SK-N-SH treated with all-trans-retinoic acid at 6 μM for 48 hours (cell line): ENCODE results near the gene ARID5B.

Experiments used
- ATAC-seq: fragments of 200-7000 bp; cut with Tn5 transposase; 3 replicates; pipeline ENCODE4 v1.9.1; 2020; ENCODE audit warnings: mild to moderate bottlenecking, moderate library complexity
- ARNTL ChIP-seq: fragments of 450-650 bp; formaldehyde crosslinking; IDR thresholded peaks from 2 replicates; pipeline ENCODE4 v1.5.0; 2020; ENCODE audit warnings: low read depth, mild to moderate bottlenecking, moderate library complexity, borderline replicate concordance
- BACH2 ChIP-seq: fragments of 250-450 bp; sonication (Bioruptor Pico); IDR thresholded peaks from 2 replicates; pipeline ENCODE4 v1.9.0; 2021; ENCODE audit warnings: mild to moderate bottlenecking, borderline replicate concordance
- CSDC2 ChIP-seq: fragments of 250-450 bp; sonication (Bioruptor Pico); IDR thresholded peaks from 2 replicates; pipeline ENCODE4 v1.5.0; 2020; ENCODE audit warnings: mild to moderate bottlenecking, moderate library complexity
- ESRRG ChIP-seq: fragments of 250-450 bp; sonication (Bioruptor Pico); IDR thresholded peaks from 2 replicates; pipeline ENCODE4 v1.6.1; 2021; ENCODE audit warnings: mild to moderate bottlenecking
- ISL1 ChIP-seq: fragments of 250-450 bp; sonication (Bioruptor Pico); IDR thresholded peaks from 2 replicates; pipeline ENCODE4 v2.1.2; 2022; ENCODE audit warnings: mild to moderate bottlenecking, moderate library complexity
- OSR1 ChIP-seq: fragments of 250-450 bp; sonication (Bioruptor Pico); IDR thresholded peaks from 2 replicates; pipeline ENCODE4 v1.8.0; 2022; ENCODE audit warnings: moderate library complexity, mild to moderate bottlenecking, inconsistent platforms
- RARB ChIP-seq: fragments of 250-450 bp; sonication (Bioruptor Pico); IDR thresholded peaks from 2 replicates; pipeline ENCODE4 v1.8.0; 2021; ENCODE audit warnings: mild to moderate bottlenecking, moderate library complexity
- SNAI2 ChIP-seq: fragments of 250-450 bp; sonication (Bioruptor Pico); IDR thresholded peaks from 2 replicates; pipeline ENCODE4 v1.5.0; 2020; ENCODE audit warnings: mild to moderate bottlenecking, moderate library complexity
- TCF4 ChIP-seq: fragments of 250-450 bp; sonication (Bioruptor Pico); IDR thresholded peaks from 2 replicates; pipeline ENCODE4 v1.8.0; 2021; ENCODE audit warnings: mild to moderate bottlenecking, moderate library complexity, borderline replicate concordance
- TSHZ2 ChIP-seq: fragments of 250-450 bp; sonication (Bioruptor Pico); IDR thresholded peaks from 2 replicates; pipeline ENCODE4 v1.5.0; 2020; ENCODE audit warnings: mild to moderate bottlenecking, moderate library complexity
- ZC3H10 ChIP-seq: fragments of 250-450 bp; sonication (Bioruptor Pico); IDR thresholded peaks from 2 replicates; pipeline ENCODE4 v1.5.1; 2021; ENCODE audit warnings: mild to moderate bottlenecking, moderate library complexity
- ZFP3 ChIP-seq: fragments of 250-450 bp; sonication (Bioruptor Pico); IDR thresholded peaks from 2 replicates; pipeline ENCODE4 v1.5.0; 2020; ENCODE audit warnings: mild to moderate bottlenecking, moderate library complexity
- ZFP30 ChIP-seq: fragments of 450-650 bp; formaldehyde crosslinking; IDR thresholded peaks from 2 replicates; pipeline ENCODE4 v1.5.0; 2022; ENCODE audit warnings: mild to moderate bottlenecking, moderate library complexity
- ZNF565 ChIP-seq: fragments of 450-650 bp; formaldehyde crosslinking; conservative IDR thresholded peaks from 2 replicates; pipeline ENCODE4 v1.5.0; 2020; ENCODE audit warnings: low read depth, mild to moderate bottlenecking, moderate library complexity
- ZNF70 ChIP-seq: fragments of 450-650 bp; formaldehyde crosslinking; IDR thresholded peaks from 2 replicates; pipeline ENCODE4 v1.5.0; 2020; ENCODE audit warnings: mild to moderate bottlenecking, moderate library complexity
- ZNF8 ChIP-seq: fragments of 450-650 bp; formaldehyde crosslinking; IDR thresholded peaks from 2 replicates; pipeline ENCODE4 v1.5.0; 2020; ENCODE audit warnings: mild to moderate bottlenecking, moderate library complexity
- TF ChIP-seq, protein P1 (sequence below): fragments of 250-450 bp; sonication (Bioruptor Pico); IDR thresholded peaks from 2 replicates; pipeline ENCODE4 v1.8.0; 2021; ENCODE audit warnings: low read depth, mild to moderate bottlenecking, moderate library complexity, borderline replicate concordance
- TF ChIP-seq, protein P2 (sequence below): fragments of 250-450 bp; sonication (Bioruptor Pico); IDR thresholded peaks from 2 replicates; pipeline ENCODE4 v1.5.1; 2021; ENCODE audit warnings: mild to moderate bottlenecking, moderate library complexity
- TF ChIP-seq, protein P3 (sequence below): fragments of 250-450 bp; sonication (Bioruptor Pico); IDR thresholded peaks from 2 replicates; pipeline ENCODE4 v1.8.0; 2020; ENCODE audit warnings: mild to moderate bottlenecking, moderate library complexity, borderline replicate concordance

ARID5B gene

DNA sequence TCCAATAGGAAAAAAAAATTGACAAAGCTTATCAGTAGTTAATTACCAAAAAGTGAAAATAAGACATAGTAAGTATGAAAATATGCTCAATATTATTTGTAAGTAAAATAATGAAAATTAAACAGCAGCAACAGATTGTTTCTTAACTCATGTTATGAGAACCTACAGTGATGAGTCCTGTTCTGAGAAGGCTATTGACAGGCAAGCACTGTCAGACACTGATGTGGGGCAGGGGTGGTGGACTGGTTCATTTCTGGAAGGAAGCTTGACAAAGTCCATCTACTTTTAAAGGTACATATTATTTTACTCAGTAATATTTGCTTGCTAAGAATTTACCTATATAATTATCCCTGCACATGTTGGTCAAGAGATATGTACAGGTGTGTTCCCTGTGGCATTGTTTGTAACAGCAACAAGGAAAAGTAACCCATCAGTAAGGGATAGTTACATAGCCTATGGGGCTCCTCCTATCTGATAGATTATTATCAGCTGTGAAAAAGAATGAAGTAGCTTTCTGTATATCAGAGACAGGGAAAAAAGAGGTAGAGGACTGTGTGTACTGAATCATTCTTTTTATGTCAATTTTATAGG, 205.5 kb downstream of the ARID5B start:
- no peak for ATAC-seq
- TF ChIP-seq, protein P1, sequence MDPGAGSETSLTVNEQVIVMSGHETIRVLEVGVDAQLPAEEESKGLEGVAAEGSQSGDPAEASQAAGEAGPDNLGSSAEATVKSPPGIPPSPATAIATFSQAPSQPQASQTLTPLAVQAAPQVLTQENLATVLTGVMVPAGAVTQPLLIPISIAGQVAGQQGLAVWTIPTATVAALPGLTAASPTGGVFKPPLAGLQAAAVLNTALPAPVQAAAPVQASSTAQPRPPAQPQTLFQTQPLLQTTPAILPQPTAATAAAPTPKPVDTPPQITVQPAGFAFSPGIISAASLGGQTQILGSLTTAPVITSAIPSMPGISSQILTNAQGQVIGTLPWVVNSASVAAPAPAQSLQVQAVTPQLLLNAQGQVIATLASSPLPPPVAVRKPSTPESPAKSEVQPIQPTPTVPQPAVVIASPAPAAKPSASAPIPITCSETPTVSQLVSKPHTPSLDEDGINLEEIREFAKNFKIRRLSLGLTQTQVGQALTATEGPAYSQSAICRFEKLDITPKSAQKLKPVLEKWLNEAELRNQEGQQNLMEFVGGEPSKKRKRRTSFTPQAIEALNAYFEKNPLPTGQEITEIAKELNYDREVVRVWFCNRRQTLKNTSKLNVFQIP, result no peak
- TF ChIP-seq CSDC2 (CRISPR knock-in tag), result no peak
- no peak for TF ChIP-seq OSR1
- no peak for TF ChIP-seq ESRRG (CRISPR knock-in tag)
- no peak for TF ChIP-seq ZFP30 (CRISPR knock-in tag)
- TF ChIP-seq BACH2 (CRISPR knock-in tag), result no peak
- TF ChIP-seq, protein P2, sequence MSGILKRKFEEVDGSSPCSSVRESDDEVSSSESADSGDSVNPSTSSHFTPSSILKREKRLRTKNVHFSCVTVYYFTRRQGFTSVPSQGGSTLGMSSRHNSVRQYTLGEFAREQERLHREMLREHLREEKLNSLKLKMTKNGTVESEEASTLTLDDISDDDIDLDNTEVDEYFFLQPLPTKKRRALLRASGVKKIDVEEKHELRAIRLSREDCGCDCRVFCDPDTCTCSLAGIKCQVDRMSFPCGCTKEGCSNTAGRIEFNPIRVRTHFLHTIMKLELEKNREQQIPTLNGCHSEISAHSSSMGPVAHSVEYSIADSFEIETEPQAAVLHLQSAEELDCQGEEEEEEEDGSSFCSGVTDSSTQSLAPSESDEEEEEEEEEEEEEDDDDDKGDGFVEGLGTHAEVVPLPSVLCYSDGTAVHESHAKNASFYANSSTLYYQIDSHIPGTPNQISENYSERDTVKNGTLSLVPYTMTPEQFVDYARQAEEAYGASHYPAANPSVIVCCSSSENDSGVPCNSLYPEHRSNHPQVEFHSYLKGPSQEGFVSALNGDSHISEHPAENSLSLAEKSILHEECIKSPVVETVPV (CRISPR knock-in tag), result no peak

GRCh38 chr10:62108759-62109586, 207.5 kb downstream of the ARID5B start:
- no peak for ATAC-seq
- TF ChIP-seq ESRRG (CRISPR knock-in tag) (no peak), OSR1 (no peak), TSHZ2 (CRISPR knock-in tag) (no peak), ARNTL (CRISPR knock-in tag) (no peak), ZNF565 (CRISPR knock-in tag) (no peak)

GRCh38 chr10:62109587-62110293, 208.2 kb downstream of the ARID5B start:
- no peak for ATAC-seq
- TF ChIP-seq, protein P3, sequence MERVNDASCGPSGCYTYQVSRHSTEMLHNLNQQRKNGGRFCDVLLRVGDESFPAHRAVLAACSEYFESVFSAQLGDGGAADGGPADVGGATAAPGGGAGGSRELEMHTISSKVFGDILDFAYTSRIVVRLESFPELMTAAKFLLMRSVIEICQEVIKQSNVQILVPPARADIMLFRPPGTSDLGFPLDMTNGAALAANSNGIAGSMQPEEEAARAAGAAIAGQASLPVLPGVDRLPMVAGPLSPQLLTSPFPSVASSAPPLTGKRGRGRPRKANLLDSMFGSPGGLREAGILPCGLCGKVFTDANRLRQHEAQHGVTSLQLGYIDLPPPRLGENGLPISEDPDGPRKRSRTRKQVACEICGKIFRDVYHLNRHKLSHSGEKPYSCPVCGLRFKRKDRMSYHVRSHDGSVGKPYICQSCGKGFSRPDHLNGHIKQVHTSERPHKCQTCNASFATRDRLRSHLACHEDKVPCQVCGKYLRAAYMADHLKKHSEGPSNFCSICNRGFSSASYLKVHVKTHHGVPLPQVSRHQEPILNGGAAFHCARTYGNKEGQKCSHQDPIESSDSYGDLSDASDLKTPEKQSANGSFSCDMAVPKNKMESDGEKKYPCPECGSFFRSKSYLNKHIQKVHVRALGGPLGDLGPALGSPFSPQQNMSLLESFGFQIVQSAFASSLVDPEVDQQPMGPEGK (CRISPR knock-in tag), result no peak
- TF ChIP-seq ZNF565 (CRISPR knock-in tag), result no peak
- TF ChIP-seq SNAI2 (CRISPR knock-in tag), result no peak
- TF ChIP-seq, protein P2 (CRISPR knock-in tag), result no peak
- TF ChIP-seq ZNF8, result no peak

DNA sequence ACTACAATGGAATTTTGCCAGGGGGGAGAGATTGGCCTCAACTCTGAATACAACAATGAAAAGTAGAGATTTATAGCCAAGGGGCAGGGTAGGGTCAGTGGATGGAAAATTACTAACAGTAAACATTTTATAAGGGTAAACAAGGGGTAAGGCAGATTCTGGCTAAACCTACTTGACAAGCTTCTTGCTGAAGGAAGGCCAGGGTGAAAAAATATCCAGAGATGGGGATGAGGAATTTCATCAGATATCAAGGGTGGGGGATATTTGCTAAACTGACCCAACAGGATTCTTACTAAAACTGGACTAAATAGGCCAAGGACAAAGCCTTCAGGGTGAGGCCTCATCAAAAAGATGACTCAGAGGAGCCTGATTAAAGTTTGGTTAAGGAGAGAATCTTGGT, 210.8 kb downstream of the ARID5B start:
- ATAC-seq, result no peak
- TF ChIP-seq ZNF70 (CRISPR knock-in tag) (no peak), ZC3H10 (CRISPR knock-in tag) (no peak), RARB (CRISPR knock-in tag) (no peak), SNAI2 (CRISPR knock-in tag) (no peak), BACH2 (CRISPR knock-in tag) (no peak), ESRRG (CRISPR knock-in tag) (no peak), TCF4 (CRISPR knock-in tag) (no peak), ZFP3 (CRISPR knock-in tag) (no peak), ISL1 (no peak), ZNF8 (no peak)
